SK-N-MC (cell line): ENCODE measurements around the gene RABEP2.
"Not testable (repeated sequence)": the region's sequence is repeated elsewhere in the genome, so short reads cannot be mapped to it uniquely, and the experiment has no call there.

Experiments used
- DNase-seq: peaks from one replicate; pipeline ENCODE4 v3.0.0-alpha.2; 2011; ENCODE audit warnings: low read depth, low spot score
- H3K27ac ChIP-seq: fragments of 200-600 bp; sonication (generic); 2 replicates; pipeline ENCODE4 v1.5.1; 2016; ENCODE audit warnings: mixed run types
- H3K36me3 ChIP-seq: fragments of 200-600 bp; sonication (generic); 2 replicates; pipeline ENCODE4 v1.6.1; 2017; ENCODE audit warnings: antibody characterized with exemption, low read length, mixed read lengths; ENCODE audit not compliant: insufficient read depth
- H3K4me3 ChIP-seq: fragments of 200-600 bp; sonication (generic); 2 replicates; pipeline ENCODE4 v1.5.1; 2016
- H3K9ac ChIP-seq: fragments of 200-600 bp; sonication (generic); 2 replicates; pipeline ENCODE4 v1.8.0; 2017; ENCODE audit warnings: mixed run types, mixed read lengths; ENCODE audit not compliant: insufficient read length
- H3K9me3 ChIP-seq: fragments of 200-600 bp; sonication (generic); 2 replicates; pipeline ENCODE4 v1.6.1; 2017; ENCODE audit warnings: low read depth, mild to moderate bottlenecking, antibody characterized with exemption, low read length, moderate library complexity, mixed read lengths
- EZH2 ChIP-seq: fragments of 200-600 bp; sonication (generic); IDR thresholded peaks from one replicate; pipeline ENCODE4 v1.6.1; 2017; ENCODE audit warnings: antibody characterized with exemption
- FOXP2 ChIP-seq: optimal IDR thresholded peaks from 2 replicates; pipeline ENCODE3; 2011; ENCODE audit warnings: mild to moderate bottlenecking, moderate library complexity; ENCODE audit not compliant: insufficient read depth; ENCODE audit errors: extremely low read length, control extremely low read depth
- POLR2AphosphoS5 ChIP-seq: IDR thresholded peaks from 2 replicates; pipeline ENCODE4 v1.6.1; 2012; ENCODE audit warnings: mild to moderate bottlenecking, low read depth, low read length, borderline replicate concordance

Gene RABEP2

DNA sequence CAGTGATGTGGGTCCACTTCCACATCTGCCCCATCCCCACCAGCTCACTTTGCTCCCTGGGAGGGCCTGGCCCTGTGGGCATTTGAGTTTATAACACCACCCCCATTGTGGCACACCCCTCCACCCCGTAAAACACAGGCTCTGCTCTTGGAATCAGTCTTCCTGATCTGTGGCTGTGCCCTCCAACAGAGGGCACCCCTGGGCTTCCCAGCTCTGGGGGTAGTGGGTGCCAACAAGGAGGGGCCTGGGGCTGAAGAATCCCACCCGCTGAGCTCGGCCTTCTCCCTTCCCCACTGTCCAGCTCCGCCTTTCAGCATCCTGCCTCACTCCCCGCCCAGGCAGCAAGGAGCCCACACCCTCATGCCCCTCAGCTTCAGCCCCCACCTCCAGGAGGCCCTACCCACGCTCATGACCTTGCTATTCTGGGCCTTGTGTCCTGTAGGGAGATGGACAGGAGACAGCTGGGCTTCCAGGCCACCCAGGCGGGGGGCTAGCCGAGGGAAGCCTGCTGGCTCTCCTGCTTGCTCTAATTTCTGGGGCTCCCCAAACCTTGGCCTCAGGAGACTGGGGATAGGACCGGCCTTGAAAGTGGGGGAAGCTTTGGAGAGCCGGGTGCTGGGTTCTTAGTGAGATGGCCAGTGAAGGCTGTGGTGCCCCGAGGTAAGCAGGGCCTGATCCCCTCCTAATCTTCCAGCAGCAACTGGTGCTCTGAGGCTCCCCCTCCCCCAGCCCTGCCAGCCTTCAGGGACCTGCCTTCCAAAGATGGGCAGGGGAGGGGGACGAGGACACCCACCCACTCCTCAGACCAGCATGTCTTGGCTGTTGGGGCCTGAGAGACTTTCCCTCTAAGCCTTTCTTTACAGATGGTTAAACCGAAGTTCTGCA lies 49.7 kb downstream of the RABEP2 start:
- DNase-seq: no peak
- no peak overlapping the region for H3K4me3 ChIP-seq
- TF ChIP-seq EZH2: no peak
- no peak for TF ChIP-seq POLR2AphosphoS5
- no peak for TF ChIP-seq FOXP2
- H3K27ac ChIP-seq: peak overlapping the region; percentile 25; the same call in 1 of the 2 replicates
- no peak overlapping the region for H3K9ac ChIP-seq
- no peaks in the 10 kb centered on the region for H3K9me3 ChIP-seq
- H3K36me3 ChIP-seq: peaks cover 6% of the 10 kb centered on the region

DNA sequence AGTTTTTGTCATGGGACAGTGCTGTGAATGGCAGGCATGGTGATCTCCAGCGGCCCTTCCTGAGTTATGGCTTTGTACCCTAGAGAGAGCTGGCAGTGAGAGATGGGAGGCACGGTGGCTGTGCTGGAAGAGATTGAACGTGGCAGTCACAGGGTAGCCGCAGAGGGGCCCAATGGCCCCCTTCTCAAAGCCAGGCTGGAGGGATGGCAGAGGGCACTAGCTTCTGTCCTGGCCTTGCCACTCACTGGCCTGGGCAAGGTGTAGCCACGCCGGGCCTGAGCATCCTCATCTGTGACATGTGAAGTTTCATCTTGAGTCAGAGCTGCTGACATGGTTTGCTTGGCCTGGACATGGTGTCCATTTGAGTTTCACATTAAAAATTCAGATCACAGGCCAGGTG lies 50.6 kb downstream of the RABEP2 start:
- no peak for DNase-seq
- no peak overlapping the region for H3K9ac ChIP-seq
- no peak overlapping the region for H3K4me3 ChIP-seq
- H3K36me3 ChIP-seq: peaks cover 15% of the 10 kb centered on the region
- no peak overlapping the region for H3K27ac ChIP-seq
- no peak for TF ChIP-seq POLR2AphosphoS5
- no peak for TF ChIP-seq EZH2
- TF ChIP-seq FOXP2: no peak
- H3K9me3 ChIP-seq: no peaks in the 10 kb centered on the region

DNA sequence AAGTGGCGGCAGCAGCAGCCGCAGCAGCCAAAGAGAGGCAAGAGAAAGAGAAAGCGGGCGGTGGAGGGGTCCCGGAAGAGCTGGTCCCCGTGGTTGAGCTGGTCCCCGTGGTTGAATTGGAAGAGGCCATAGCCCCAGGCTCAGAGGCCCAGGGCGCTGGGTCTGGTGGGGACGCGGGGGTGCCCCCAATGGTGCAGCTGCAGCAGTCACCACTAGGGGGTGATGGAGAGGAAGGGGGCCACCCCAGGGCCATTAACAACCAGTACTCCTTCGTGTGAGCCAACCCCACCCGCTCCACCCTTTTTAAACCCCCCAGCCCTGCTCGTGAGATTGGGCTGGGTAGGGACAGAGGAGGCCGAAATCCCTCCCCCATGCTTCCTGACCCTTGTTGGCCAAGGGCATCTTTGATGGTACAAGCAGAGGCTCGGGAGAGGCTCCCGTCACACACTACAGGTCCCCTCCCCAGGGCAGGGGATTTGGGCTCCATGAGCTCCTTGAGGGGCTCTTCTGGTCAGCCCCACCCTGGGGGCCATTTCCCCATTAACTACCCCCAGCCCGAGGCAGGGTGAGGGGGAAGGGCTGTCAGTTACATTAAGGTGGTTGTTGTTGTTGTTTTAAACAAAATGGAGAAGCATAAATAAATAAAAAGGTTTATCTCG lies 51.4 kb downstream of the RABEP2 start:
- H3K27ac ChIP-seq: no peak overlapping the region
- no peaks in the 10 kb centered on the region for H3K9me3 ChIP-seq
- H3K4me3 ChIP-seq: no peak overlapping the region
- no peak for DNase-seq
- peaks cover 23% of the 10 kb centered on the region for H3K36me3 ChIP-seq
- no peak overlapping the region for H3K9ac ChIP-seq
- TF ChIP-seq EZH2 (no peak), FOXP2 (no peak)

DNA sequence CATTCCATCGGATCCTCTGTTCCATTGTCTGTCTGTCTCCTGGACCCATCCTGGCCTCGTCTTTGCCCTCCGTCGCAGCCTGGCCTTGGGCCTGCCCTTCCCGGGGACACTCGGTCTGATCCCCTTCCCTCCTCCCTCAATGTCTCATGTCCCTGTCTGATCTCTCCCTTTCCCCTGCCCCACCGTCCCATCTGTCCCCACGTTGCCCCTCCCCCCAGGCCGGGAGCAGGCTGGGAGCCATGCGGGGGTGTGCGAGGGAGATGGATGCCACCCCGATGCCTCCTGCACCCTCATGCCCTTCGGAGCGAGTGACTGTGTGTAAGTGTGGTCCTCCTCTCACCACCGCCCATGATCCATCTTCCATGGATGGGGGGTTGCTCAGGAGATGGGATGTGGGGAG lies 52.1 kb downstream of the RABEP2 start:
- Histone ChIP-seq H3K4me3 (no peak overlapping the region), H3K36me3 (peaks cover 23% of the 10 kb centered on the region), H3K9ac (no peak overlapping the region), H3K27ac (no peak overlapping the region), H3K9me3 (no peaks in the 10 kb centered on the region)
- DNase-seq: no peak
- TF ChIP-seq EZH2: no peak
- TF ChIP-seq POLR2AphosphoS5: no peak
- TF ChIP-seq FOXP2: no peak

DNA sequence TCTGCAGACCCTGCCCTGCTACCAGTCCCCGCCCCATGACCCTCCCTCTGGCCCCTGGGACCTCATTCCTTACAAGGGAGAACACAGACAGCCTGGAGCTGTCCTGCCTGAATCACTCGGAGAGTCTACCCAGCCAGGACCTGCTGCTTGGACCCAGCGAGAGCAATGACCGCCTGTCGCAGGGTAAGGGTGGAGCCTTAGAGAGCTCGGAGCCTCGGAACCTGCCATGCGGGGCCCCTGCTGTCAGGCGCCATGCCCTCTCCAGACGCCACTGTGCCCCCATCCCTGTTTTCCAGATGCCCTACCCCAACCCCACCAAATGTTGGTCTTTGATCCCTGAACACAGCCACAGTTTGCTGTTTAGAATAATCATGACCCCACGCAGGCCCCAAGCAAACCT lies 55.8 kb downstream of the RABEP2 start:
- Histone ChIP-seq H3K36me3 (peaks cover 33% of the 10 kb centered on the region), H3K4me3 (no peak overlapping the region), H3K9me3 (no peaks in the 10 kb centered on the region), H3K9ac (no peak overlapping the region), H3K27ac (no peak overlapping the region)
- TF ChIP-seq FOXP2: no peak
- TF ChIP-seq POLR2AphosphoS5: no peak
- no peak for TF ChIP-seq EZH2
- DNase-seq: no peak

DNA sequence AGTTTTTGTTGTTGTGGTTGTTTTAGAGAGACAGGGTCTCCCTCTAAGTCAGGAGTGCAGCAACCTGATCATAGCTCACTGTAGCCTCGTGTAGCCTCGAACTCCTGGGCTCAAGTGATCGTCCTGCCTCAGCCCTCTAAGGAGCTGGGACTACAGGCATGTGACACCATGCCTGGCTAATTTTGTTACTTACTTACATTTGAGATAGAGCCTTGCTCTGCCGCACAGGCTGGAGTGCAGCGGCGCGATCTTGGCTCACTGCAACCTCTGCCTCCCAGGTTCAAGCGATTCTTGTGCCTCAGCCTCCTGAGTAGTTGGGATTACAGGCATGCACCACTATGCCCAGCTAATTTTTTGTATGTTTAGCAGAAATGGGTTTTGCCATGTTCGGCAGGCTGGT lies 57.4 kb downstream of the RABEP2 start:
- not testable (repeated sequence) for H3K4me3 ChIP-seq, H3K9ac ChIP-seq, H3K27ac ChIP-seq, DNase-seq, H3K9me3 ChIP-seq
- H3K36me3 ChIP-seq: peaks cover 27% of the 10 kb centered on the region

DNA sequence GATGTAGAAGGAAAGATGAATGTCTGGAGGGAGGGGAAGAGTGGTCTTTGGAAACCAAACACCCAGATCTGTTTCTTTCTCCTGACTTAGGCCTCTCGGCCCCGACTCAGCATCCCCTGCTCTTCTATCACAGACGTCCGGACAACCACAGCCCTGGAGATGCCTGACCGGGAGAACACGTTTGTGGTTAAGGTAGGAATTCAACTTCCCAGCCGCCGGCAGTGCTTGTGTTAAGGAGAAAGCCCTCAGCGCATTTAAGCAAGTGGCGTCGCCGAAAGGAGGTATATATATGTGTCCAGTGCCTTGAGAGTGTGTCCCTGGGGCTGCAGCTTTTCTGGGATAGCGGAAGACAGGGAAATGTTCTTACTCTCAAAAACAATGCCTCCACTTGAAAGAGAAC lies 57.8 kb downstream of the RABEP2 start:
- H3K36me3 ChIP-seq: peaks cover 27% of the 10 kb centered on the region
- TF ChIP-seq EZH2 (no peak), POLR2AphosphoS5 (no peak), FOXP2 (no peak)

DNA sequence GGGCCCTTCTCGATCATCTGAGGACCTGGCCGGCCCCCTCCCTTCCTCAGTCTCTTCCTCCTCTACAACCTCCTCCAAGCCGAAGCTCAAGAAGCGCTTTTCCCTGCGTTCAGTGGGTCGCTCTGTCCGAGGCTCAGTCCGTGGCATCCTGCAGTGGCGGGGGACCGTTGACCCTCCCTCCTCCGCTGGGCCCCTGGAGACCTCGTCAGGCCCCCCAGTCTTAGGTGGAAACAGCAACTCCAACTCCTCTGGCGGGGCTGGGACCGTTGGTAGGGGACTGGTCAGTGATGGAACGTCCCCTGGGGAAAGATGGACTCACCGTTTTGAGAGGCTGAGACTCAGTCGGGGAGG lies 58.6 kb downstream of the RABEP2 start:
- H3K27ac ChIP-seq: no peak overlapping the region
- no peaks in the 10 kb centered on the region for H3K9me3 ChIP-seq
- no peak overlapping the region for H3K4me3 ChIP-seq
- no peak overlapping the region for H3K9ac ChIP-seq
- H3K36me3 ChIP-seq: peaks cover 27% of the 10 kb centered on the region
- no peak for DNase-seq
- no peak for TF ChIP-seq FOXP2
- TF ChIP-seq EZH2: no peak
- no peak for TF ChIP-seq POLR2AphosphoS5

More for the DNA sequence above, 57.8 kb downstream of the RABEP2 start:
- H3K9ac ChIP-seq: no peak overlapping the region
- DNase-seq: no peak
- H3K27ac ChIP-seq: no peak overlapping the region
- no peak overlapping the region for H3K4me3 ChIP-seq
- no peaks in the 10 kb centered on the region for H3K9me3 ChIP-seq
